Activated naive CD8-positive, alpha-beta T cell treated with anti-CD3 and anti-CD28 coated beads, Interleukin-2, amount 50 U/mL, for 24 hours (primary cell): ENCODE results near the gene UNC5CL.

ENCODE experiments used
- ATAC-seq: fragments of 150-1000 bp; cut with Tn5 transposase; one replicate; pipeline ENCODE4 v1.10.0; 2021
- DNase-seq: peaks from one replicate; pipeline ENCODE4 v3.0.0; 2021
- H3K27ac Mint-ChIP-seq: one replicate; pipeline ENCODE4 v1.8.0; 2021; ENCODE audit warnings: mild to moderate bottlenecking, mixed read lengths
- H3K27me3 Mint-ChIP-seq: one replicate; pipeline ENCODE4 v1.8.0; 2021; ENCODE audit warnings: mixed read lengths
- H3K36me3 Mint-ChIP-seq: one replicate; pipeline ENCODE4 v1.8.0; 2021; ENCODE audit warnings: low read depth, mixed read lengths
- H3K4me1 Mint-ChIP-seq: one replicate; pipeline ENCODE4 v1.8.0; 2021; ENCODE audit warnings: mixed read lengths
- H3K4me3 Mint-ChIP-seq: one replicate; pipeline ENCODE4 v1.8.0; 2021; ENCODE audit warnings: mild to moderate bottlenecking, moderate library complexity, mixed read lengths
- H3K9me3 Mint-ChIP-seq: one replicate; pipeline ENCODE4 v1.8.0; 2021; ENCODE audit warnings: mixed read lengths

The UNC5CL gene

GRCh38 chr6:41053041-41053440, 14.0 kb upstream of the UNC5CL start, which contains the start of gene APOBEC2:
Gene APOBEC2 (plus strand): TSS chr6:41053202. CDS start chr6:41053348, 146 bp downstream.
- H3K9me3 Mint-ChIP-seq: no peaks in the 10 kb centered on the region
- H3K4me1 Mint-ChIP-seq: peaks cover 15% of the 10 kb centered on the region
- DNase-seq: no peak
- H3K36me3 Mint-ChIP-seq: peaks cover 5% of the 10 kb centered on the region
- H3K27me3 Mint-ChIP-seq: no peaks in the 10 kb centered on the region
- no peak for ATAC-seq
- peak within 1 kb of the TSS; percentile 70 for H3K27ac Mint-ChIP-seq
- no peak within 1 kb of the TSS for H3K4me3 Mint-ChIP-seq

- no peak overlapping the region for H3K4me3 Mint-ChIP-seq
- DNase-seq (no peak), ATAC-seq (no peak)
- H3K9me3 Mint-ChIP-seq: no peaks in the 10 kb centered on the region
- H3K36me3 Mint-ChIP-seq: peaks cover 5% of the 10 kb centered on the region
- H3K4me1 Mint-ChIP-seq: peaks cover 15% of the 10 kb centered on the region
- peak overlapping the region; percentile 70 for H3K27ac Mint-ChIP-seq
- H3K27me3 Mint-ChIP-seq: no peaks in the 10 kb centered on the region
These were observed 12.9 kb upstream of the UNC5CL start for GRCh38 chr6:41051873-41052272.

- H3K36me3 Mint-ChIP-seq: peaks cover 5% of the 10 kb centered on the region
- DNase-seq: no peak
- peaks cover 15% of the 10 kb centered on the region for H3K4me1 Mint-ChIP-seq
- H3K9me3 Mint-ChIP-seq: no peaks in the 10 kb centered on the region
- H3K27me3 Mint-ChIP-seq: no peaks in the 10 kb centered on the region
- H3K4me3 Mint-ChIP-seq: no peak overlapping the region
- H3K27ac Mint-ChIP-seq: no peak overlapping the region
- no peak for ATAC-seq
These were observed 11.5 kb upstream of the UNC5CL start for GRCh38 chr6:41050536-41050935.

GRCh38 chr6:41049955-41050354, 10.9 kb upstream of the UNC5CL start:
- H3K27ac Mint-ChIP-seq: no peak overlapping the region
- peaks cover 5% of the 10 kb centered on the region for H3K36me3 Mint-ChIP-seq
- H3K9me3 Mint-ChIP-seq: no peaks in the 10 kb centered on the region
- H3K27me3 Mint-ChIP-seq: no peaks in the 10 kb centered on the region
- H3K4me3 Mint-ChIP-seq: no peak overlapping the region
- ATAC-seq (no peak), DNase-seq (no peak)
- H3K4me1 Mint-ChIP-seq: peaks cover 15% of the 10 kb centered on the region

- no peaks in the 10 kb centered on the region for H3K9me3 Mint-ChIP-seq
- ATAC-seq: no peak
- no peak overlapping the region for H3K4me3 Mint-ChIP-seq
- peaks cover 15% of the 10 kb centered on the region for H3K4me1 Mint-ChIP-seq
- DNase-seq: no peak
- peaks cover 5% of the 10 kb centered on the region for H3K36me3 Mint-ChIP-seq
- H3K27me3 Mint-ChIP-seq: no peaks in the 10 kb centered on the region
- H3K27ac Mint-ChIP-seq: peak overlapping the region; percentile 20
These were observed 10.5 kb upstream of the UNC5CL start for GRCh38 chr6:41049521-41049920.

GRCh38 chr6:41047745-41048732, 9.0 kb upstream of the UNC5CL start:
- DNase-seq (no peak), ATAC-seq (no peak)
- Mint-ChIP-seq H3K27ac (no peak overlapping the region), H3K4me1 (peaks cover 15% of the 10 kb centered on the region), H3K36me3 (peaks cover 5% of the 10 kb centered on the region), H3K27me3 (no peaks in the 10 kb centered on the region), H3K4me3 (no peak overlapping the region), H3K9me3 (no peaks in the 10 kb centered on the region)

- no peak for ATAC-seq
- H3K4me1 Mint-ChIP-seq: peaks cover 9% of the 10 kb centered on the region
- no peaks in the 10 kb centered on the region for H3K27me3 Mint-ChIP-seq
- no peak for DNase-seq
- no peak overlapping the region for H3K27ac Mint-ChIP-seq
- H3K9me3 Mint-ChIP-seq: no peaks in the 10 kb centered on the region
- H3K4me3 Mint-ChIP-seq: no peak overlapping the region
- H3K36me3 Mint-ChIP-seq: peaks cover 5% of the 10 kb centered on the region
These were observed 8.3 kb upstream of the UNC5CL start for GRCh38 chr6:41047306-41047705.

GRCh38 chr6:41046084-41046483, 7.1 kb upstream of the UNC5CL start:
- no peak overlapping the region for H3K27ac Mint-ChIP-seq
- no peak overlapping the region for H3K4me3 Mint-ChIP-seq
- DNase-seq (no peak), ATAC-seq (no peak)
- H3K9me3 Mint-ChIP-seq: no peaks in the 10 kb centered on the region
- H3K27me3 Mint-ChIP-seq: no peaks in the 10 kb centered on the region
- H3K4me1 Mint-ChIP-seq: no peaks in the 10 kb centered on the region
- H3K36me3 Mint-ChIP-seq: no peaks in the 10 kb centered on the region

GRCh38 chr6:41045664-41046063, 6.6 kb upstream of the UNC5CL start:
- Mint-ChIP-seq H3K27ac (no peak overlapping the region), H3K36me3 (no peaks in the 10 kb centered on the region), H3K4me3 (no peak overlapping the region), H3K9me3 (no peaks in the 10 kb centered on the region), H3K27me3 (no peaks in the 10 kb centered on the region), H3K4me1 (peaks cover 3% of the 10 kb centered on the region)
- ATAC-seq: no peak
- no peak for DNase-seq

GRCh38 chr6:41043151-41043550, 4.1 kb upstream of the UNC5CL start:
- DNase-seq: no peak
- H3K36me3 Mint-ChIP-seq: no peaks in the 10 kb centered on the region
- no peaks in the 10 kb centered on the region for H3K27me3 Mint-ChIP-seq
- H3K4me1 Mint-ChIP-seq: peaks cover 5% of the 10 kb centered on the region
- ATAC-seq: no peak
- H3K4me3 Mint-ChIP-seq: no peak overlapping the region
- H3K27ac Mint-ChIP-seq: no peak overlapping the region
- no peaks in the 10 kb centered on the region for H3K9me3 Mint-ChIP-seq

GRCh38 chr6:41042226-41043055, 3.4 kb upstream of the UNC5CL start, which contains the start of gene TSPO2:
Gene TSPO2 (plus strand): TSS chr6:41042467. CDS start chr6:41042986, 519 bp downstream.
- H3K9me3 Mint-ChIP-seq: no peaks in the 10 kb centered on the region
- DNase-seq: no peak
- peaks cover 5% of the 10 kb centered on the region for H3K4me1 Mint-ChIP-seq
- no peak within 1 kb of the TSS for H3K4me3 Mint-ChIP-seq
- H3K36me3 Mint-ChIP-seq: no peaks in the 10 kb centered on the region
- ATAC-seq: no peak
- H3K27me3 Mint-ChIP-seq: no peaks in the 10 kb centered on the region
- no peak within 1 kb of the TSS for H3K27ac Mint-ChIP-seq

GRCh38 chr6:41040940-41041536, 2.0 kb upstream of the UNC5CL start:
- peaks cover 5% of the 10 kb centered on the region for H3K4me1 Mint-ChIP-seq
- no peaks in the 10 kb centered on the region for H3K27me3 Mint-ChIP-seq
- H3K9me3 Mint-ChIP-seq: no peaks in the 10 kb centered on the region
- DNase-seq (no peak), ATAC-seq (no peak)
- H3K27ac Mint-ChIP-seq: no peak overlapping the region
- H3K4me3 Mint-ChIP-seq: no peak overlapping the region
- H3K36me3 Mint-ChIP-seq: no peaks in the 10 kb centered on the region

GRCh38 chr6:41040101-41040939, 1.3 kb upstream of the UNC5CL start:
- Mint-ChIP-seq H3K27ac (no peak overlapping the region), H3K36me3 (no peaks in the 10 kb centered on the region), H3K4me1 (peaks cover 5% of the 10 kb centered on the region), H3K9me3 (no peaks in the 10 kb centered on the region), H3K4me3 (no peak overlapping the region), H3K27me3 (no peaks in the 10 kb centered on the region)
- no peak for DNase-seq
- ATAC-seq: peak; percentile 73

- Mint-ChIP-seq H3K9me3 (no peaks in the 10 kb centered on the region), H3K4me3 (no peak overlapping the region), H3K27me3 (no peaks in the 10 kb centered on the region), H3K4me1 (peaks cover 5% of the 10 kb centered on the region), H3K36me3 (no peaks in the 10 kb centered on the region), H3K27ac (no peak overlapping the region)
- ATAC-seq: no peak
- no peak for DNase-seq
These were observed 816 bp downstream of the UNC5CL start for GRCh38 chr6:41038205-41038604.
